Smooth muscle cell (in vitro differentiated cells): ENCODE results near the gene SHOC2. TPM values are rescaled to one million over a fixed set of nuclear protein-coding genes. Genes with fewer than 3 reads are reported as not detected.

Source experiments
- DNase-seq: peaks from one replicate; lab custom pipeline; 2025; ENCODE audit not compliant: unreplicated experiment; lab: John Stamatoyannopoulos, UW
- H2AFZ ChIP-seq: fragments of 200-600 bp; sonication (generic); 2 replicates; pipeline ENCODE4 v1.6.0; 2016; ENCODE audit warnings: antibody characterized with exemption, low read depth, mild to moderate bottlenecking
- H3F3A ChIP-seq: fragments of 200-600 bp; sonication (generic); 2 replicates; pipeline ENCODE4 v1.6.0; 2017; ENCODE audit warnings: antibody characterized with exemption, low read depth
- H3K27ac ChIP-seq: fragments of 200-600 bp; sonication (generic); 2 replicates; pipeline ENCODE4 v1.5.1; 2016; ENCODE audit warnings: low read depth, mild to moderate bottlenecking
- H3K27me3 ChIP-seq: fragments of 200-600 bp; sonication (generic); 2 replicates; pipeline ENCODE4 v1.6.1; 2016; ENCODE audit warnings: low read depth, mild to moderate bottlenecking
- H3K36me3 ChIP-seq: fragments of 200-600 bp; sonication (generic); 2 replicates; pipeline ENCODE4 v1.5.1; 2016; ENCODE audit warnings: low read depth
- H3K4me1 ChIP-seq: fragments of 200-600 bp; sonication (generic); 2 replicates; pipeline ENCODE4 v1.5.1; 2016; ENCODE audit warnings: low read depth
- H3K4me2 ChIP-seq: fragments of 200-600 bp; sonication (generic); 2 replicates; pipeline ENCODE4 v1.6.0; 2016; ENCODE audit warnings: mild to moderate bottlenecking
- H3K4me3 ChIP-seq: fragments of 200-600 bp; sonication (generic); 2 replicates; pipeline ENCODE4 v1.5.1; 2016; ENCODE audit warnings: mild to moderate bottlenecking
- H3K79me2 ChIP-seq: fragments of 200-600 bp; sonication (generic); 2 replicates; pipeline ENCODE4 v1.6.0; 2016; ENCODE audit warnings: low read depth, mild to moderate bottlenecking
- H3K9ac ChIP-seq: fragments of 200-600 bp; sonication (generic); 2 replicates; pipeline ENCODE4 v1.6.0; 2016; ENCODE audit warnings: low read depth
- H3K9me3 ChIP-seq: fragments of 200-600 bp; sonication (generic); replicated peaks from 2 replicates; pipeline ENCODE4 v1.5.1; 2016; ENCODE audit warnings: low read depth
- H4K20me1 ChIP-seq: fragments of 200-600 bp; sonication (generic); 2 replicates; pipeline ENCODE4 v1.6.0; 2016; ENCODE audit warnings: low read depth
- WGBS: methylation state at CpG from one replicate; pipeline ENCODE4 v1.1.7; 2016; ENCODE audit warnings: low lambda C conversion rate; 5-methylcytosine and 5-hydroxymethylcytosine counted together
- polyA plus RNA-seq: library from polyadenylated mRNA; unstranded; fragments of >200 nt; fragmentation: Nextera tagmentation; extraction: Ambion mirVana; gene quantifications from 2 replicates; pipeline ENCODE4 v1.2.1, GENCODE V29; 2016
- total RNA-seq: library from RNA; depleted of rRNA; stranded (reverse); fragments of >200 nt; gene quantifications from 2 replicates; pipeline ENCODE4 v1.2.3, GENCODE V29; 2014
- TF ChIP-seq, protein P1 (sequence below): fragments of 200-600 bp; sonication (generic); IDR thresholded peaks from 2 replicates; pipeline ENCODE4 v1.5.1; 2017; ENCODE audit warnings: borderline replicate concordance, mild to moderate bottlenecking, antibody characterized with exemption; ENCODE audit not compliant: insufficient read depth, poor library complexity, severe bottlenecking

Gene SHOC2
- total and polyA plus RNA-seq, 2 experiments from 2014 or later = 19.3 to 45.1 TPM

DNA sequence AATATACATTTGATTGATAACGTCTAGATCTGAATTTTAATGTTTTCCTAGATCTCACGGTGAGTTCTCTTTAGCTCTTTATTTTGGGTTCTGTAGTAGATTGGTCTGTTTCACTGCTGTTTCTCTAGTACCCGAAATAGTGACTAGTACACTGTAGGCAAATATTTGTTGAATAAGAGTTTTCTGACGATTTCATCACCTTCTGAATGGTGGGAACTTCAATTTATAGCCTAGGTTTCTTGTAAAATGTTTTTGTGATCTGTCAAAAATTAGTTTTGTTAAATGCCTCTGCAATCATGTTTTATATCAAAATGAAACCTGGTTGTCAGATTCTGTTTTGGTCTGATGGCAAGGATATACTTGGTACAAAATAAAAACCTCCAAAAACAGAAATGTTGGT lies 37.5 kb upstream of the SHOC2 start:
- TF ChIP-seq, protein P1, sequence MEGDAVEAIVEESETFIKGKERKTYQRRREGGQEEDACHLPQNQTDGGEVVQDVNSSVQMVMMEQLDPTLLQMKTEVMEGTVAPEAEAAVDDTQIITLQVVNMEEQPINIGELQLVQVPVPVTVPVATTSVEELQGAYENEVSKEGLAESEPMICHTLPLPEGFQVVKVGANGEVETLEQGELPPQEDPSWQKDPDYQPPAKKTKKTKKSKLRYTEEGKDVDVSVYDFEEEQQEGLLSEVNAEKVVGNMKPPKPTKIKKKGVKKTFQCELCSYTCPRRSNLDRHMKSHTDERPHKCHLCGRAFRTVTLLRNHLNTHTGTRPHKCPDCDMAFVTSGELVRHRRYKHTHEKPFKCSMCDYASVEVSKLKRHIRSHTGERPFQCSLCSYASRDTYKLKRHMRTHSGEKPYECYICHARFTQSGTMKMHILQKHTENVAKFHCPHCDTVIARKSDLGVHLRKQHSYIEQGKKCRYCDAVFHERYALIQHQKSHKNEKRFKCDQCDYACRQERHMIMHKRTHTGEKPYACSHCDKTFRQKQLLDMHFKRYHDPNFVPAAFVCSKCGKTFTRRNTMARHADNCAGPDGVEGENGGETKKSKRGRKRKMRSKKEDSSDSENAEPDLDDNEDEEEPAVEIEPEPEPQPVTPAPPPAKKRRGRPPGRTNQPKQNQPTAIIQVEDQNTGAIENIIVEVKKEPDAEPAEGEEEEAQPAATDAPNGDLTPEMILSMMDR = no peak
- DNase-seq = no peak
- Histone ChIP-seq H3K9ac (no peak overlapping the region), H3K27ac (no peak overlapping the region), H3K9me3 (no peaks in the 10 kb centered on the region), H3K79me2 (peaks cover 19% of the 10 kb centered on the region), H3F3A (no peaks in the 10 kb centered on the region), H2AFZ (no peak overlapping the region), H4K20me1 (peaks cover 37% of the 10 kb centered on the region), H3K36me3 (peaks cover 9% of the 10 kb centered on the region), H3K27me3 (no peaks in the 10 kb centered on the region), H3K4me2 (no peak overlapping the region), H3K4me1 (no peaks in the 10 kb centered on the region), H3K4me3 (no peak overlapping the region)
- 93% methylated on average over 4 of the region's 4 CpGs for WGBS

- Histone ChIP-seq H3K4me3 (no peak overlapping the region), H3K27ac (no peak overlapping the region)
- no peak for DNase-seq
Measured at GRCh38 chr10:110883924-110884323, 35.5 kb upstream of the SHOC2 start.

GRCh38 chr10:110885932-110886674 lies 33.3 kb upstream of the SHOC2 start:
- no peak overlapping the region for H3K4me3 ChIP-seq
- no peak overlapping the region for H3K27ac ChIP-seq
- no peaks in the 10 kb centered on the region for H3K27me3 ChIP-seq
- TF ChIP-seq, protein P1 = no peak
- no peak for DNase-seq
- 73% methylated on average over 5 of the region's 5 CpGs for WGBS
- H4K20me1 ChIP-seq = peaks cover 12% of the 10 kb centered on the region
- H3K36me3 ChIP-seq = peaks cover 21% of the 10 kb centered on the region
- H3K79me2 ChIP-seq = no peaks in the 10 kb centered on the region
- H3F3A ChIP-seq = no peaks in the 10 kb centered on the region
- H3K9me3 ChIP-seq = no peaks in the 10 kb centered on the region
- H3K9ac ChIP-seq = no peak overlapping the region
- H3K4me1 ChIP-seq = no peaks in the 10 kb centered on the region
- H3K4me2 ChIP-seq = no peak overlapping the region
- H2AFZ ChIP-seq = no peak overlapping the region

More at GRCh38 chr10:110883924-110884323, 35.5 kb upstream of the SHOC2 start:
- H3F3A ChIP-seq = no peaks in the 10 kb centered on the region
- H3K9ac ChIP-seq = no peak overlapping the region
- peaks cover 4% of the 10 kb centered on the region for H3K79me2 ChIP-seq
- 95% methylated on average over 10 of the region's 10 CpGs for WGBS
- no peak overlapping the region for H3K4me2 ChIP-seq
- H3K4me1 ChIP-seq = no peaks in the 10 kb centered on the region
- H3K27me3 ChIP-seq = no peaks in the 10 kb centered on the region
- H4K20me1 ChIP-seq = peaks cover 18% of the 10 kb centered on the region
- no peak overlapping the region for H2AFZ ChIP-seq
- no peaks in the 10 kb centered on the region for H3K9me3 ChIP-seq
- TF ChIP-seq, protein P1 = no peak
- H3K36me3 ChIP-seq = peaks cover 15% of the 10 kb centered on the region

DNA sequence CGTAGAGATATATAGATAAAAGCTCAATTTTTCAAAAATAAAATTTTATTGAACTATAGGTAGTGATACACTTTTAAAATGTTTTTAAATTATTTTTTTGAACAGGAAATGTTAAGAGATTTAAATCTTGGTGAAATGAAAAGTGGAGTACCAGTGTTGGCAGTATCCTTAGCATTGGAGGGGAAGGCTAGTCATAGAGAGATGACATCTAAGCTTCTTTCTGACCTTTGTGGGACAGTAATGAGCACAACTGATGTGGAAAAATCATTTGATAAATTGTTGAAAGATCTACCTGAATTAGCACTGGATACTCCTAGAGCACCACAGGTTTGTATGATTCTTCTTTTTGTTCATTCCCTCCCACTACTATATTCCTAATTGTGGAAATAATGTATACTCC lies 31.8 kb upstream of the SHOC2 start:
- Histone ChIP-seq H3K4me1 (no peaks in the 10 kb centered on the region), H3K4me3 (no peak overlapping the region), H4K20me1 (peaks cover 7% of the 10 kb centered on the region), H3F3A (no peaks in the 10 kb centered on the region), H2AFZ (no peak overlapping the region), H3K4me2 (no peak overlapping the region), H3K9me3 (no peaks in the 10 kb centered on the region), H3K27ac (no peak overlapping the region), H3K9ac (no peak overlapping the region), H3K79me2 (no peaks in the 10 kb centered on the region), H3K36me3 (peaks cover 21% of the 10 kb centered on the region), H3K27me3 (no peaks in the 10 kb centered on the region)
- WGBS = 100% methylated on average over 1 of the region's 1 CpG
- TF ChIP-seq, protein P1 = no peak
- no peak for DNase-seq
